ENCODE results near the gene TMEM38B. TPM values are rescaled to one million over a fixed set of nuclear protein-coding genes. Genes with fewer than 3 reads are reported as not detected.

Gene TMEM38B
- total RNA-seq, 6 experiments from 2014 or later: 10.0 to 13.2 (median 11.5) TPM

DNA sequence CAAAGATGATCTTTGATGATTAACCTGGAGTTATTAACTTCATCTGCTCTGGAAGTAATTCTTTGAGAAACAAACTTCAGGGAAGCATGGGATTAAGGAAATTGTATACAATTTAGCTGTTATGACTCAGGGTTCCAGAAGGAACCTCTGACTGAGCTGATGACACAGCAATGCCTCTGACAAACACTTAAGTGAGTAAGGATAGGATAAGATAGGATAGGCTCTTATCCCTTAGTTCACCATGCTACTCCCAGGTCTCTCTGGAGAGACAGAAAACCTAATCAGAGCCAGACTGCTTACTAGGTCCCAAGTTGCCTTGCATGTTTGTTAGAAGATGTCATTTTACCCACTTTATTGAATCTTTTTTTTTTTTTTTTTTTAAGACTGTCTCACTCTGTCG, 12.6 kb upstream of the TMEM38B start:
- no peak overlapping the region for H3K27ac Mint-ChIP-seq
- DNase-seq: peak; percentile 72
- peaks cover 14% of the 10 kb centered on the region for H3K4me1 Mint-ChIP-seq (ENCODE audit: low read depth)
- H3K9me3 Mint-ChIP-seq: no peaks in the 10 kb centered on the region
- H3K4me3 Mint-ChIP-seq: no peak overlapping the region
- TF ChIP-seq, protein P1, sequence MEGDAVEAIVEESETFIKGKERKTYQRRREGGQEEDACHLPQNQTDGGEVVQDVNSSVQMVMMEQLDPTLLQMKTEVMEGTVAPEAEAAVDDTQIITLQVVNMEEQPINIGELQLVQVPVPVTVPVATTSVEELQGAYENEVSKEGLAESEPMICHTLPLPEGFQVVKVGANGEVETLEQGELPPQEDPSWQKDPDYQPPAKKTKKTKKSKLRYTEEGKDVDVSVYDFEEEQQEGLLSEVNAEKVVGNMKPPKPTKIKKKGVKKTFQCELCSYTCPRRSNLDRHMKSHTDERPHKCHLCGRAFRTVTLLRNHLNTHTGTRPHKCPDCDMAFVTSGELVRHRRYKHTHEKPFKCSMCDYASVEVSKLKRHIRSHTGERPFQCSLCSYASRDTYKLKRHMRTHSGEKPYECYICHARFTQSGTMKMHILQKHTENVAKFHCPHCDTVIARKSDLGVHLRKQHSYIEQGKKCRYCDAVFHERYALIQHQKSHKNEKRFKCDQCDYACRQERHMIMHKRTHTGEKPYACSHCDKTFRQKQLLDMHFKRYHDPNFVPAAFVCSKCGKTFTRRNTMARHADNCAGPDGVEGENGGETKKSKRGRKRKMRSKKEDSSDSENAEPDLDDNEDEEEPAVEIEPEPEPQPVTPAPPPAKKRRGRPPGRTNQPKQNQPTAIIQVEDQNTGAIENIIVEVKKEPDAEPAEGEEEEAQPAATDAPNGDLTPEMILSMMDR (IDR thresholded peaks at IDR 0.05): no peak
- no peaks in the 10 kb centered on the region for H3K36me3 Mint-ChIP-seq (ENCODE audit: low read depth)
- peaks cover 1% of the 10 kb centered on the region for H3K27me3 Mint-ChIP-seq (ENCODE audit: insufficient read depth)

- TF ChIP-seq, protein P1 (IDR thresholded peaks at IDR 0.05): no peak
- no peak overlapping the region for H3K4me3 Mint-ChIP-seq
- no peak overlapping the region for H3K27ac Mint-ChIP-seq
- H3K27me3 Mint-ChIP-seq (ENCODE audit: insufficient read depth): peaks cover 1% of the 10 kb centered on the region
- no peaks in the 10 kb centered on the region for H3K9me3 Mint-ChIP-seq
- DNase-seq: no peak
- peaks cover 14% of the 10 kb centered on the region for H3K4me1 Mint-ChIP-seq (ENCODE audit: low read depth)
- H3K36me3 Mint-ChIP-seq (ENCODE audit: low read depth): no peaks in the 10 kb centered on the region
Observed at GRCh38 chr9:105683688-105684275, 10.6 kb upstream of the TMEM38B start.

DNA sequence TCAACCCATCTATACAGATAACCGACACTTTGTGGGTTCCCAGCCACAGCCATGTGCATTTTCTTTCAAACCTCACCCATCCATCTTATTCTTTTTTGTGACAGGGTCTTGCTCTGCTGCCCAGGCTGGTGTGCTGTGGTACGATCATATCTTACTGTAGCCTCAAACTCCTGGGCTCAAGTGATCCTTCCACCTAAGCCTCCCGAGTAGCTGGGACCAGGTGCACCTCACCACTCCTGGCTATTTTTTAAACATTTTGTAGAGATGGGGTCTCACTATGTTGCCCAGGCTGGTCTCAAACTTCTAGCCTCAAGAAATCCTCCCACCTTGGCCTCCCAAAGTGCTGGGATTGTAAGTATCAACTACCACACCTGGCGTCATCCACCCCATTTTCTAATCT, 7.4 kb upstream of the TMEM38B start:
- TF ChIP-seq, protein P1 (IDR thresholded peaks at IDR 0.05): no peak
- Mint-ChIP-seq H3K36me3 (ENCODE audit: low read depth) (no peaks in the 10 kb centered on the region), H3K4me1 (ENCODE audit: low read depth) (peaks cover 5% of the 10 kb centered on the region), H3K27me3 (ENCODE audit: insufficient read depth) (peaks cover 1% of the 10 kb centered on the region), H3K4me3 (no peak overlapping the region), H3K27ac (no peak overlapping the region), H3K9me3 (no peaks in the 10 kb centered on the region)
- DNase-seq: no peak

DNA sequence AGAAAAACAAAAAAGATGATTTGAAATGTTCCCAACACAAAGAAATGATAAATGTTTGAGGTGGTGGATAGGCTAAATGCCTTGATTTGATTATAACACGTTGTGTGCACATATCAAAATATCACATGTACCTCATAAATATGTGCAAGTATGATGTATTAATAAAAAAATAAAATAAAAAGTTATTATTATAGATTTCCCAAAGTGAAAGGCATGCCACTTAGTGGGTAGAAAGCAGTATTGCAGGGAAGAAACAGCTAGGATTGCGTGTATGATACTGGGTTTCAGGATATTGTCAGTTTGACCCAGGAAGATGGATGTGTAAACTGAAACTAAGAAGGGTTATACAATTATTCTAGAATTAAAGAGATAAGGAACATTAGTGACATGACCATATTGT, 3.6 kb upstream of the TMEM38B start:
- H3K4me1 Mint-ChIP-seq (ENCODE audit: low read depth): peaks cover 17% of the 10 kb centered on the region
- no peak overlapping the region for H3K4me3 Mint-ChIP-seq

DNA sequence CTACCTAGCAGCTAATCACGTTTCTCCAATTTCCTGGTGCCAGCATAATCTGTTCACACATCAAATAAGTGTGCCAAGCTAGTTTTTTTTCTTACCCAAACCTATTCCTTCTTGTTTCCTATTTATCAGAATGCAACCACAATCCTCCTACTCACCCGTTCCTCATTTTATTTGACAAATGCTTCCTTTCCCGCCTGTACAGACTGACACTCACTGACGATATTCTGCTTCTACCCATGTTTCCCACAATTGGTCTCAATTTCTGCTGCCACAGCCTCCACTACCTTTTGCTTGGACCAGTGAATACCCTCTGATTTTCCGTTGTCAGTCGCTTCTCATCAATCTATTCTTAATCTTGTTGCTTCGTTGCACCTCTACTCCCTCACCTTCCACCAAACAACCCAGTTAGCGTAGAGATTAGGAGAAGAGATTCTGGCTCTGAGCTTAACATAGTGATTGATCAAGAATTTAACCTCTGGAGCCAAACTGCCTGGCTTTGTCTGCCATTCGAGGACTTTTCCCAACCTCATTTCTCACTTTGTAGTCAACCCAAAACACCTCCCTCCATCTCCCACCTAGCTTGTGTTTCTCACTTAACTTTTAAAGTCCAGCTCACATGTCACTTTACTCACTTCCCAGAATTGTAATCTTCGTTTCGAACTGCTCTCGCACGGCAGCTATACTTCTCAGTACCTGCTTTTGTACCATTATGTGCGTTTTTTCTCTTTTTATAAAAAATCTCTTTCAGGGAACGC, 729 bp upstream of the TMEM38B start:
- Mint-ChIP-seq H3K4me1 (ENCODE audit: low read depth) (peaks cover 26% of the 10 kb centered on the region), H3K9me3 (no peaks in the 10 kb centered on the region), H3K36me3 (ENCODE audit: low read depth) (no peaks in the 10 kb centered on the region), H3K27me3 (ENCODE audit: insufficient read depth) (peaks cover 4% of the 10 kb centered on the region), H3K27ac (no peak overlapping the region), H3K4me3 (peak overlapping the region; percentile 92)
- TF ChIP-seq, protein P1 (IDR thresholded peaks at IDR 0.05): no peak
- DNase-seq: no peak

More for the DNA sequence above, 3.6 kb upstream of the TMEM38B start:
- DNase-seq: no peak
- Mint-ChIP-seq H3K9me3 (no peaks in the 10 kb centered on the region), H3K27me3 (ENCODE audit: insufficient read depth) (peaks cover 6% of the 10 kb centered on the region), H3K36me3 (ENCODE audit: low read depth) (no peaks in the 10 kb centered on the region), H3K27ac (no peak overlapping the region)
- TF ChIP-seq, protein P1 (IDR thresholded peaks at IDR 0.05): peak; percentile 79

Measured in HFFc6 (cell line).